ENCODE measurements around the gene CFAP45. TPM values are rescaled to one million over a fixed set of nuclear protein-coding genes. Genes with fewer than 3 reads are reported as not detected.

Gene CFAP45
- total and polyA plus RNA-seq, 9 of the 15 experiments (the other 6 are each of a cell fraction or from before 2014, with no cell fraction given), result 0.65 to 2.4 (median 1.5) TPM

DNA sequence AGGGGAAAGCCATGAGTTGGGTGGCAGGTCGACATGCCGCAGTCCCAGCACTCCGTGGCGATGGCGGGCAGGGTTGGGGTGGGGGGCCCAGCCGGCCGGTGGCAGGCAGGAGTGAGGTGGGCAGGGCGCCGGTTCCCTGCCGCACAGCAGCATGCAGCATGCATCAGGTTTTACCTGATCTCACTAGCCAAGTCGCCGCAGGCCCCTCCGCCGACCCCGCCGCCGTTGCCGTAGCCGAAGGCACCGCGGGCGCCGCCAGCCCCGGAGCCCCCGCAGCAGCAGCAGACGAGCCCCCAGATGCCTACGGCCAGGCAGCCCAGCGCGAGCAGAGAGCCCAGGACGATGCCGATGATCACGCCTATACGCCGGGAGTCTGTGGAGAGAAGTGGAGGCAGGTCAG lies 44.3 kb downstream of the CFAP45 start (continued):
- TF ChIP-seq TAF1 (IDR thresholded peaks at IDR 0.05; ENCODE audit: control insufficient read depth, extremely low read depth, insufficient read depth, low read length, severe bottlenecking) (no peak), C11orf30 (IDR thresholded peaks at IDR 0.05; ENCODE audit: low read depth) (no peak), NFYB (IDR thresholded peaks at IDR 0.05; ENCODE audit: extremely low read depth, insufficient read length) (no peak)
- TF ChIP-seq, protein P1, sequence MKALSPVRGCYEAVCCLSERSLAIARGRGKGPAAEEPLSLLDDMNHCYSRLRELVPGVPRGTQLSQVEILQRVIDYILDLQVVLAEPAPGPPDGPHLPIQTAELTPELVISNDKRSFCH (CRISPR knock-in tag; IDR thresholded peaks at IDR 0.05), result no peak
- TF ChIP-seq, protein P1 (tag; IDR thresholded peaks at IDR 0.05), result no peak
- TF ChIP-seq, protein P2, sequence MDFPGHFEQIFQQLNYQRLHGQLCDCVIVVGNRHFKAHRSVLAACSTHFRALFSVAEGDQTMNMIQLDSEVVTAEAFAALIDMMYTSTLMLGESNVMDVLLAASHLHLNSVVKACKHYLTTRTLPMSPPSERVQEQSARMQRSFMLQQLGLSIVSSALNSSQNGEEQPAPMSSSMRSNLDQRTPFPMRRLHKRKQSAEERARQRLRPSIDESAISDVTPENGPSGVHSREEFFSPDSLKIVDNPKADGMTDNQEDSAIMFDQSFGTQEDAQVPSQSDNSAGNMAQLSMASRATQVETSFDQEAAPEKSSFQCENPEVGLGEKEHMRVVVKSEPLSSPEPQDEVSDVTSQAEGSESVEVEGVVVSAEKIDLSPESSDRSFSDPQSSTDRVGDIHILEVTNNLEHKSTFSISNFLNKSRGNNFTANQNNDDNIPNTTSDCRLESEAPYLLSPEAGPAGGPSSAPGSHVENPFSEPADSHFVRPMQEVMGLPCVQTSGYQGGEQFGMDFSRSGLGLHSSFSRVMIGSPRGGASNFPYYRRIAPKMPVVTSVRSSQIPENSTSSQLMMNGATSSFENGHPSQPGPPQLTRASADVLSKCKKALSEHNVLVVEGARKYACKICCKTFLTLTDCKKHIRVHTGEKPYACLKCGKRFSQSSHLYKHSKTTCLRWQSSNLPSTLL (IDR thresholded peaks at IDR 0.05), result no peak

DNA sequence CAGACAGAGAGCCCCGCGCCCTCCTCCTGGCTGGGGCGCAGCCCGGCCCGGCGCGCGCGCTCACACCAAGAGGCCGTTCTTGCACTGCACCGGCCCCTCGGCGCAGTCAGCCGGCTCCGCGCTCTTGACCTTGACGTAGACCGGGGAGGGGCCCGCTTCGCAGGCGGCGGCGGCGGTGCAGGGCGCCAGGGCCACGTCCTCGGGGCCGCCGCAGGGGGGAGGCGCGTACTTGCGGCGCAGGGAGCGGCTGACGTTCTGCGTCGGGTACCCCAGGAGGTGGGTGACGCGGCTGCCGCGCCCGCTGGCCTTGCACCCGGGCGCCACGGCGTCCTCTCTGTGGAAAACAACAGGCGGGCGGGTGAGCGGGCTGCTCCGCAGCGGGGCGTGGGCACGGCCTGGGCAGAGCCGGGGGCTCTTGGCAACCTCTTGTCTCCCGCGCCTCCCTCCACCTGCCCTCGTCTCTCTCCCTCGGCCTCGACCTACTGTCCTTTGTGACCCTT lies 45.2 kb downstream of the CFAP45 start:
- Histone ChIP-seq H3K79me2 (ENCODE audit: control insufficient read depth, insufficient read depth, low read length) (no peaks in the 10 kb centered on the region), H3K4me1 (replicated peaks in 1 of 2; ENCODE audit: control insufficient read depth in 2 of 2, insufficient read depth in 2 of 2, low read length in 2 of 2) (peaks cover 0 to 13% of the 10 kb centered on the region in 2 experiments; a peak in 2 of 5 replicates), H3K9me3 (replicated peaks; ENCODE audit: control insufficient read depth, insufficient read depth, low read depth, low read length) (no peaks in the 10 kb centered on the region), H3K4me3 (no peak overlapping the region; the same call in 1 of the 2 replicates), H3K27me3 (ENCODE audit: control insufficient read depth in 2 of 2, insufficient read depth in 2 of 2, low read length in 2 of 2) (peaks cover 0 to 32% of the 10 kb centered on the region in 2 experiments; a peak in 2 of 5 replicates), H2AFZ (ENCODE audit: low read depth, low read length) (no peak overlapping the region), H3K27ac (ENCODE audit: extremely low read depth, low read depth, low read length) (no peak overlapping the region), H4K20me1 (replicated peaks; ENCODE audit: control insufficient read depth, insufficient read depth, low read length) (no peaks in the 10 kb centered on the region), H3K36me3 (ENCODE audit: control insufficient read depth, insufficient read depth, low read length) (no peaks in the 10 kb centered on the region), H3K9me1 (ENCODE audit: control insufficient read depth, insufficient read depth, low read length) (no peaks in the 10 kb centered on the region), H3K9ac (ENCODE audit: insufficient read depth in 1 of 2, low read depth in 2 of 2, low read length in 2 of 2) (no peak overlapping the region), H3K4me2 (ENCODE audit: insufficient read depth, low read length) (no peak overlapping the region)
- peak; percentile 84 for ATAC-seq
- DNase-seq (ENCODE audit: extremely low read depth in 1 of 4, low spot score in 3 of 4), result peak in 3 of 4 experiments; percentile 40 to 59 (median 53)
- FAIRE-seq, result no peak
- 21% methylated on average over 27 of the region's 59 CpGs for WGBS (ENCODE audit: insufficient coverage, low coverage, missing lambda C conversion rate)
- intact Hi-C loops (cut with micrococcal nuclease) (no loop called here), in situ Hi-C loops (cut with MboI) (no loop called here)
- ChIA-PET POLR2A (no interaction called here), CTCF (ENCODE audit: low intra/inter-chr PET ratio) (no interaction called here)
- no TSS peak for BruUV-seq (replicated peaks)
- TF ChIP-seq MAZ (CRISPR knock-in tag; conservative IDR thresholded peaks at IDR 0.05 in 1 of 2, IDR thresholded peaks at IDR 0.05 in 1 of 2), result 0 out of 4 replicates have a peak, but pooled peaks of 1 of the 2 experiments have one; percentile 40
- no peak for TF ChIP-seq TAL1 (IDR thresholded peaks at IDR 0.05)
- no peak for TF ChIP-seq NR2C2 (CRISPR knock-in tag; IDR thresholded peaks at IDR 0.05)
- TF ChIP-seq NR2C2 (tag; IDR thresholded peaks at IDR 0.05), result no peak
- TF ChIP-seq, protein P3, sequence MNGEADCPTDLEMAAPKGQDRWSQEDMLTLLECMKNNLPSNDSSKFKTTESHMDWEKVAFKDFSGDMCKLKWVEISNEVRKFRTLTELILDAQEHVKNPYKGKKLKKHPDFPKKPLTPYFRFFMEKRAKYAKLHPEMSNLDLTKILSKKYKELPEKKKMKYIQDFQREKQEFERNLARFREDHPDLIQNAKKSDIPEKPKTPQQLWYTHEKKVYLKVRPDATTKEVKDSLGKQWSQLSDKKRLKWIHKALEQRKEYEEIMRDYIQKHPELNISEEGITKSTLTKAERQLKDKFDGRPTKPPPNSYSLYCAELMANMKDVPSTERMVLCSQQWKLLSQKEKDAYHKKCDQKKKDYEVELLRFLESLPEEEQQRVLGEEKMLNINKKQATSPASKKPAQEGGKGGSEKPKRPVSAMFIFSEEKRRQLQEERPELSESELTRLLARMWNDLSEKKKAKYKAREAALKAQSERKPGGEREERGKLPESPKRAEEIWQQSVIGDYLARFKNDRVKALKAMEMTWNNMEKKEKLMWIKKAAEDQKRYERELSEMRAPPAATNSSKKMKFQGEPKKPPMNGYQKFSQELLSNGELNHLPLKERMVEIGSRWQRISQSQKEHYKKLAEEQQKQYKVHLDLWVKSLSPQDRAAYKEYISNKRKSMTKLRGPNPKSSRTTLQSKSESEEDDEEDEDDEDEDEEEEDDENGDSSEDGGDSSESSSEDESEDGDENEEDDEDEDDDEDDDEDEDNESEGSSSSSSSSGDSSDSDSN (IDR thresholded peaks at IDR 0.05; ENCODE audit: borderline replicate concordance in 1 of 2, low read depth in 2 of 2, low read length in 2 of 2), result 0 out of 4 replicates have a peak, but pooled peaks of 1 of the 2 experiments have one; percentile 39
- no peak for TF ChIP-seq NR4A1 (CRISPR knock-in tag; IDR thresholded peaks at IDR 0.05)
- TF ChIP-seq NR4A1 (tag; IDR thresholded peaks at IDR 0.05), result no peak
- peak; percentile 9; the same call in 1 of the 2 replicates for TF ChIP-seq PHF8 (IDR thresholded peaks at IDR 0.05; ENCODE audit: borderline replicate concordance, low read length)
- TF ChIP-seq LEF1 (IDR thresholded peaks at IDR 0.05), result no peak
- TF ChIP-seq SAFB (IDR thresholded peaks at IDR 0.05; ENCODE audit: borderline replicate concordance, low read depth, low read length), result no peak
- no peak for TF ChIP-seq PTTG1 (tag; IDR thresholded peaks at IDR 0.05; ENCODE audit: low read depth)

Measured in K562 (cell line).